GM12878 (cell line): Measurements from ENCODE around the gene ZDHHC19.

Experiments used
- CHD4 ChIP-seq: fragments of 200-600 bp; sonication (generic); IDR thresholded peaks from 2 replicates; pipeline ENCODE4 v1.6.1; 2016; ENCODE audit warnings: mild to moderate bottlenecking
- CREB1 ChIP-seq: IDR thresholded peaks from 2 replicates; pipeline ENCODE4 v1.6.1; 2012; ENCODE audit warnings: low read depth, mild to moderate bottlenecking, inconsistent platforms
- EP300 ChIP-seq, 2 experiments: fragments of 150-350 bp in 1 of 2; IDR thresholded peaks; 2 replicates each; pipeline ENCODE4 v1.6.1; 2011 to 2012; ENCODE audit warnings: low read depth in 2 of 2, low read length in 2 of 2, borderline replicate concordance in 1 of 2, improper control_type of control experiment in 1 of 2, inconsistent platforms in 1 of 2; ENCODE audit not compliant: control insufficient read depth in 1 of 2
- HCFC1 ChIP-seq: fragments of 150-350 bp; IDR thresholded peaks from 2 replicates; pipeline ENCODE4 v1.6.1; 2014; ENCODE audit warnings: low read length
- MYC ChIP-seq: IDR thresholded peaks from 2 replicates; pipeline ENCODE4 v1.6.1; 2011; ENCODE audit warnings: mild to moderate bottlenecking, low read length, moderate library complexity, inconsistent platforms; ENCODE audit not compliant: insufficient read depth, insufficient replicate concordance, insufficient read length, severe bottlenecking
- POLR2AphosphoS5 ChIP-seq: IDR thresholded peaks from 2 replicates; pipeline ENCODE4 v1.6.1; 2011; ENCODE audit warnings: mild to moderate bottlenecking, low read length, inconsistent platforms
- SREBF1 ChIP-seq: IDR thresholded peaks from 2 replicates; pipeline ENCODE4 v1.6.1; 2012; ENCODE audit warnings: mild to moderate bottlenecking, low read length
- SUZ12 ChIP-seq: fragments of 200-600 bp; sonication (generic); IDR thresholded peaks from one replicate; pipeline ENCODE4 v1.6.1; 2018; ENCODE audit warnings: antibody characterized with exemption, mild to moderate bottlenecking; ENCODE audit not compliant: unreplicated experiment
- YY1 ChIP-seq: IDR thresholded peaks from 2 replicates; pipeline ENCODE4 v1.6.1; 2011; ENCODE audit warnings: low read depth, mild to moderate bottlenecking, low read length
- ZBED1 ChIP-seq: IDR thresholded peaks from 2 replicates; pipeline ENCODE4 v1.6.1; 2016; ENCODE audit warnings: borderline replicate concordance
- TF ChIP-seq, protein P1 (sequence below), 3 experiments: IDR thresholded peaks in 2 of 3; conservative IDR thresholded peaks in 1 of 3; 2 replicates each; pipeline ENCODE4 v1.5.1; 2011; ENCODE audit warnings: low read depth in 3 of 3, low read length in 3 of 3, mild to moderate bottlenecking in 3 of 3, control low read depth in 2 of 3, moderate library complexity in 2 of 3, inconsistent platforms in 1 of 3, mixed read lengths in 1 of 3; ENCODE audit not compliant: control insufficient read depth in 2 of 3, insufficient read depth in 1 of 3; ENCODE audit errors: extremely low read depth in 1 of 3
- TF ChIP-seq, protein P2 (sequence below): fragments of 450-650 bp; IDR thresholded peaks from 2 replicates; pipeline ENCODE4 v1.6.1; 2018; ENCODE audit warnings: mild to moderate bottlenecking, low read depth, moderate library complexity; ENCODE audit not compliant: partially characterized antibody

DNA sequence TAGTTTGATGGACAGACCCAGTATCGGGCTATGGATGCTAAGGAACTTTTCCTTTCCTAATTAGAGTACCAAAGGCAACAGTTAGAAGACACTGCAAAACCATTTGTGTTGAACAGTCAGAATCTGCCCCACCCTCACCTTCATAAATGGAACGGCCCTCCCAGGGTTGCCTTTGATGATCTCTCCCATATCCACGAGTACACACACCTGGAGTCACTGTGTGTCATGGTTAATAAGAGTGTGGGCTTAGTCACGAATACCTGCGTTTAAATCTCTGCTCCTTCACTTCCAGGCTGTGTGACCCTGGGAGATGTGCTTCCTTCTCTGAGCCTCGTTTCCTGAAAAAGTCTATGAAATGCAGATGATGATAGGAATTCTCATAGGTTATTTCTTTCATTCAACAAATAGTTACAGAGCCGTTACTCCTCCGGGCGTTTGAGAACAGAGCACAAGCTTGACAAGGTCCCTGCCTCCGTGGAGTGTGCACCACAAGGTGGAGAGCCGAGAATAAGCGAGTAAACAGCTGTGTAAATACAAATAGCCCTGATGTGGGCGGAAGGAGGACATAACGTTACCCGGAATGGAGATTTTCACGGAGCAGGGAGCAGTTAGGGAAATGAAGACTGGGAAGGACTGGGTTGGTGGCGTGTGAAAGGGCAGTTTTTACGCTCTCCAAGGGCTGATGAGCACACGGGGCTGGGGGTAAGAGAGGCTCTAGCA, 11.8 kb upstream of the ZDHHC19 start:
- TF ChIP-seq, protein P1, sequence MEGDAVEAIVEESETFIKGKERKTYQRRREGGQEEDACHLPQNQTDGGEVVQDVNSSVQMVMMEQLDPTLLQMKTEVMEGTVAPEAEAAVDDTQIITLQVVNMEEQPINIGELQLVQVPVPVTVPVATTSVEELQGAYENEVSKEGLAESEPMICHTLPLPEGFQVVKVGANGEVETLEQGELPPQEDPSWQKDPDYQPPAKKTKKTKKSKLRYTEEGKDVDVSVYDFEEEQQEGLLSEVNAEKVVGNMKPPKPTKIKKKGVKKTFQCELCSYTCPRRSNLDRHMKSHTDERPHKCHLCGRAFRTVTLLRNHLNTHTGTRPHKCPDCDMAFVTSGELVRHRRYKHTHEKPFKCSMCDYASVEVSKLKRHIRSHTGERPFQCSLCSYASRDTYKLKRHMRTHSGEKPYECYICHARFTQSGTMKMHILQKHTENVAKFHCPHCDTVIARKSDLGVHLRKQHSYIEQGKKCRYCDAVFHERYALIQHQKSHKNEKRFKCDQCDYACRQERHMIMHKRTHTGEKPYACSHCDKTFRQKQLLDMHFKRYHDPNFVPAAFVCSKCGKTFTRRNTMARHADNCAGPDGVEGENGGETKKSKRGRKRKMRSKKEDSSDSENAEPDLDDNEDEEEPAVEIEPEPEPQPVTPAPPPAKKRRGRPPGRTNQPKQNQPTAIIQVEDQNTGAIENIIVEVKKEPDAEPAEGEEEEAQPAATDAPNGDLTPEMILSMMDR (IDR thresholded peaks at IDR 0.05 in 2 of 3, conservative IDR thresholded peaks at IDR 0.05 in 1 of 3; ENCODE audit: control insufficient read depth in 2 of 3, extremely low read depth in 1 of 3, insufficient read depth in 1 of 3, low read depth in 3 of 3, low read length in 3 of 3): no peak
- TF ChIP-seq POLR2AphosphoS5: no peak
- TF ChIP-seq CHD4: no peak
- TF ChIP-seq ZBED1: no peak
- TF ChIP-seq HCFC1: no peak
- TF ChIP-seq MYC: no peak
- TF ChIP-seq CREB1: no peak
- TF ChIP-seq, protein P2, sequence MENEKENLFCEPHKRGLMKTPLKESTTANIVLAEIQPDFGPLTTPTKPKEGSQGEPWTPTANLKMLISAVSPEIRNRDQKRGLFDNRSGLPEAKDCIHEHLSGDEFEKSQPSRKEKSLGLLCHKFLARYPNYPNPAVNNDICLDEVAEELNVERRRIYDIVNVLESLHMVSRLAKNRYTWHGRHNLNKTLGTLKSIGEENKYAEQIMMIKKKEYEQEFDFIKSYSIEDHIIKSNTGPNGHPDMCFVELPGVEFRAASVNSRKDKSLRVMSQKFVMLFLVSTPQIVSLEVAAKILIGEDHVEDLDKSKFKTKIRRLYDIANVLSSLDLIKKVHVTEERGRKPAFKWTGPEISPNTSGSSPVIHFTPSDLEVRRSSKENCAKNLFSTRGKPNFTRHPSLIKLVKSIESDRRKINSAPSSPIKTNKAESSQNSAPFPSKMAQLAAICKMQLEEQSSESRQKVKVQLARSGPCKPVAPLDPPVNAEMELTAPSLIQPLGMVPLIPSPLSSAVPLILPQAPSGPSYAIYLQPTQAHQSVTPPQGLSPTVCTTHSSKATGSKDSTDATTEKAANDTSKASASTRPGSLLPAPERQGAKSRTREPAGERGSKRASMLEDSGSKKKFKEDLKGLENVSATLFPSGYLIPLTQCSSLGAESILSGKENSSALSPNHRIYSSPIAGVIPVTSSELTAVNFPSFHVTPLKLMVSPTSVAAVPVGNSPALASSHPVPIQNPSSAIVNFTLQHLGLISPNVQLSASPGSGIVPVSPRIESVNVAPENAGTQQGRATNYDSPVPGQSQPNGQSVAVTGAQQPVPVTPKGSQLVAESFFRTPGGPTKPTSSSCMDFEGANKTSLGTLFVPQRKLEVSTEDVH: no peak
- no peak for TF ChIP-seq SREBF1
- TF ChIP-seq EP300 (IDR thresholded peaks at IDR 0.05; ENCODE audit: borderline replicate concordance in 1 of 2, control insufficient read depth in 1 of 2, low read depth in 2 of 2, low read length in 2 of 2): no peak
- TF ChIP-seq SUZ12: no peak
- TF ChIP-seq YY1: no peak
